ENCODE data around the gene CCDC3. TPM values are rescaled to one million over a fixed set of nuclear protein-coding genes. Genes with fewer than 3 reads are reported as not detected.

CCDC3 gene
- total RNA-seq, 1 donor from 2014 or later = 15.0 TPM

GRCh38 chr10:12922117-12922900, 79.2 kb downstream of the CCDC3 start:
- DNase-seq = no peak

GRCh38 chr10:12921163-12921562, 80.3 kb downstream of the CCDC3 start:
- no peak for DNase-seq

- peak; percentile 26 for DNase-seq
Measured at GRCh38 chr10:12919574-12919973, 81.9 kb downstream of the CCDC3 start.

GRCh38 chr10:12916587-12916986, 84.9 kb downstream of the CCDC3 start:
- no peak for DNase-seq

- DNase-seq = no peak
Measured at GRCh38 chr10:12915637-12916168, 85.8 kb downstream of the CCDC3 start.

GRCh38 chr10:12914111-12914510, 87.4 kb downstream of the CCDC3 start:
- DNase-seq = no peak

- DNase-seq = no peak
Measured at GRCh38 chr10:12911795-12912194, 89.7 kb downstream of the CCDC3 start.

GRCh38 chr10:12910835-12911234, 90.7 kb downstream of the CCDC3 start:
- DNase-seq = no peak

GRCh38 chr10:12909836-12910185, 91.7 kb downstream of the CCDC3 start:
- no peak for DNase-seq

GRCh38 chr10:12909182-12909835, 92.2 kb downstream of the CCDC3 start:
- DNase-seq = no peak

GRCh38 chr10:12908773-12909172, 92.7 kb downstream of the CCDC3 start:
- no peak for DNase-seq

- peak; percentile 78 for DNase-seq
Measured at GRCh38 chr10:12907656-12908055, 93.9 kb downstream of the CCDC3 start.

GRCh38 chr10:12906051-12906541, 95.4 kb downstream of the CCDC3 start:
- DNase-seq = no peak

GRCh38 chr10:12905067-12905466, 96.4 kb downstream of the CCDC3 start:
- DNase-seq = no peak

- no peak for DNase-seq
Measured at GRCh38 chr10:12902851-12903358, 98.6 kb downstream of the CCDC3 start.

GRCh38 chr10:12902135-12902572, 99.4 kb downstream of the CCDC3 start:
- DNase-seq = peak; percentile 83

GRCh38 chr10:12899546-12899945, 102.0 kb downstream of the CCDC3 start:
- DNase-seq = no peak

- DNase-seq = no peak
Measured at GRCh38 chr10:12898271-12898670, 103.2 kb downstream of the CCDC3 start.

- no peak for DNase-seq
Measured at GRCh38 chr10:12897278-12897677, 104.2 kb downstream of the CCDC3 start.

GRCh38 chr10:12896251-12896650, 105.3 kb downstream of the CCDC3 start:
- DNase-seq = no peak

- DNase-seq = no peak
Measured at GRCh38 chr10:12892924-12893323, 108.6 kb downstream of the CCDC3 start.

- no peak for DNase-seq
Measured at GRCh38 chr10:12890958-12891357, 110.6 kb downstream of the CCDC3 start.

- no peak for DNase-seq
Measured at GRCh38 chr10:12888470-12888869, 113.0 kb downstream of the CCDC3 start.
